Measurements from ENCODE around the gene AUTS2. TPM values are rescaled to one million over a fixed set of nuclear protein-coding genes. Genes with fewer than 3 reads are reported as not detected.

AUTS2 gene
- total and polyA plus RNA-seq, 2 of the 8 experiments (the other 6 are each of a cell fraction or from before 2014, with no cell fraction given): 25.9 to 101 TPM

DNA sequence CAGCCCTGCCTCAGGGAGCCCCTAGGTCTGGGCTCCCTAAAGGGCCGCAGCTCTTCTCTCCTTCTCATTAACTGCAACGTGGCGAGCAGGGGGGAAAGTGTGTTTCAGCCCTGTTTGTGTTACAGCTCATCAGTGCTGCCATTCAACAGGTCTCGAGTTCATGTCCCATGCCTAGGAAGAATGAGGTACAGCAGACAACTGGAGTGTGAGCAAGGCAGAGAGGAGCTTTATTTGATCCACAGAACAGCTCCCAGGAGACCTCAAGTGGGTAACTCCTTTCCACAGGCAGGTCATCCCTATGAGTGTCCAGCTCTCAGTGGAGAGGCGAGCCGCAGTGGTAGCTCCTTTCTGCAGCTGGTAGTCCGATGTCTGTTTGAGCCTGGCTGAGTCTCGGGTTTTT, 313.1 kb downstream of the AUTS2 start:
- Histone ChIP-seq H4K5ac (ENCODE audit: insufficient read length, low read depth, low read length) (no peak overlapping the region), H2BK12ac (ENCODE audit: low read depth, low read length) (no peak overlapping the region), H3K14ac (ENCODE audit: insufficient read length) (no peak overlapping the region), H3K56ac (replicated peaks; ENCODE audit: insufficient read length, low read depth, low read length) (no peak overlapping the region), H2BK20ac (ENCODE audit: low read length) (no peak overlapping the region), H3K4me1 (replicated peaks in 1 of 4; ENCODE audit: control insufficient read depth in 3 of 4, insufficient read depth in 4 of 4, low read length in 3 of 4) (no peaks in the 10 kb centered on the region), H3K36me3 (ENCODE audit: control insufficient read depth in 2 of 4, insufficient read depth in 4 of 4, low read length in 3 of 4) (no peaks in the 10 kb centered on the region), H2AFZ (ENCODE audit: low read length) (no peak overlapping the region), H3K23ac (ENCODE audit: insufficient read length) (no peak overlapping the region), H2AK5ac (ENCODE audit: low read depth, low read length) (no peak overlapping the region), H3K27ac (ENCODE audit: low read depth, low read length) (no peak overlapping the region), H4K8ac (ENCODE audit: extremely low read depth, insufficient read depth, low read length) (no peak overlapping the region), H3K18ac (ENCODE audit: extremely low read depth, low read length) (no peak overlapping the region), H2BK5ac (ENCODE audit: low read depth, low read length) (no peak overlapping the region), H3K4ac (replicated peaks; ENCODE audit: insufficient read length, low read depth, low read length) (no peak overlapping the region), H2BK15ac (ENCODE audit: low read length) (no peak overlapping the region), H3K27me3 (replicated peaks in 1 of 4; ENCODE audit: control insufficient read depth in 3 of 4, extremely low read depth in 1 of 4, insufficient read depth in 3 of 4, low read length in 3 of 4) (no peaks in the 10 kb centered on the region), H4K91ac (replicated peaks; ENCODE audit: insufficient read length, low read length) (no peak overlapping the region), H3K79me1 (ENCODE audit: low read depth, low read length) (no peaks in the 10 kb centered on the region), H3K9me3 (ENCODE audit: insufficient read depth in 2 of 2, low read depth in 1 of 2, low read length in 1 of 2) (no peaks in the 10 kb centered on the region), H3K9ac (replicated peaks in 1 of 4; ENCODE audit: extremely low read depth in 1 of 4, low read depth in 3 of 4, low read length in 3 of 4) (no peak overlapping the region), H3K23me2 (ENCODE audit: low read depth, low read length) (no peaks in the 10 kb centered on the region), H3K4me3 (ENCODE audit: extremely low read depth in 1 of 4, insufficient read depth in 2 of 4, low read depth in 3 of 4, low read length in 4 of 4) (no peak overlapping the region), H4K20me1 (replicated peaks in 1 of 2; ENCODE audit: control insufficient read depth in 1 of 2, insufficient read depth in 2 of 2, low read length in 2 of 2) (no peaks in the 10 kb centered on the region), H3K4me2 (ENCODE audit: insufficient read depth in 1 of 2, low read depth in 2 of 2, low read length in 2 of 2) (no peak overlapping the region), H3K79me2 (ENCODE audit: control insufficient read depth in 1 of 2, insufficient read depth in 2 of 2, low read length in 2 of 2) (no peaks in the 10 kb centered on the region), H2BK120ac (replicated peaks; ENCODE audit: low read depth, low read length) (no peak overlapping the region)
- FAIRE-seq: no peak
- ChIA-PET CTCF (ENCODE audit: partially characterized antibody) (no interaction called here), POLR2A (ENCODE audit: partially characterized antibody) (no interaction called here)
- TF ChIP-seq TAF7 (optimal IDR thresholded peaks at IDR 0.05; ENCODE audit: borderline replicate concordance, low read depth, low read length) (no peak), SIX5 (IDR thresholded peaks at IDR 0.05; ENCODE audit: low read depth, low read length) (no peak), CBX8 (IDR thresholded peaks at IDR 0.05; ENCODE audit: borderline replicate concordance, low read depth, low read length) (no peak), YY1 (IDR thresholded peaks at IDR 0.05; ENCODE audit: low read depth, low read length) (no peak), TCF12 (IDR thresholded peaks at IDR 0.05; ENCODE audit: low read depth, low read length) (no peak), CEBPB (IDR thresholded peaks at IDR 0.05; ENCODE audit: low read depth, low read length) (no peak), SP2 (IDR thresholded peaks at IDR 0.05; ENCODE audit: low read length) (no peak), SP1 (IDR thresholded peaks at IDR 0.05; ENCODE audit: low read depth, low read length) (no peak), BCL11A (IDR thresholded peaks at IDR 0.05; ENCODE audit: low read depth in 2 of 2, low read length in 2 of 2) (no peak), ZNF274 (IDR thresholded peaks at IDR 0.05; ENCODE audit: borderline replicate concordance, extremely low read depth, low read length) (no peak), KDM5A (IDR thresholded peaks at IDR 0.05; ENCODE audit: low read length) (no peak), RXRA (IDR thresholded peaks at IDR 0.05; ENCODE audit: insufficient read depth, low read depth, low read length) (no peak), KDM4A (IDR thresholded peaks at IDR 0.05; ENCODE audit: low read depth, low read length, severe bottlenecking) (no peak), EGR1 (IDR thresholded peaks at IDR 0.05; ENCODE audit: borderline replicate concordance, low read depth, low read length) (no peak), GABPA (IDR thresholded peaks at IDR 0.05; ENCODE audit: borderline replicate concordance, insufficient read depth, low read length) (no peak), TAF1 (IDR thresholded peaks at IDR 0.05; ENCODE audit: low read depth, low read length) (no peak)
- no peak for DNase-seq (ENCODE audit: low read depth in 1 of 2, low spot score in 2 of 2)
- 89% methylated on average over 7 of the region's 8 CpGs; no CpG with 5 or more reads in 1 of the 2 experiments for WGBS, 2 experiments (ENCODE audit: extremely low coverage in 1 of 2, insufficient coverage in 1 of 2, insufficient read length in 1 of 2, insufficient replicate concordance in 2 of 2, low coverage in 1 of 2, low lambda C conversion rate in 2 of 2, missing lambda C conversion rate in 1 of 2)
